ENCODE measurements around the gene P3H1. TPM values are rescaled to one million over a fixed set of nuclear protein-coding genes. Genes with fewer than 3 reads are reported as not detected.

Gene P3H1
- total RNA-seq: 21.9 TPM

GRCh38 chr1:42766741-42767509 is at the start of gene P3H1, which contains the start of gene C1orf50:
P3H1 (minus strand) TSS chr1:42767028; CDS start chr1:42766971, 57 bp downstream.
C1orf50 (plus strand) TSS chr1:42767249; CDS start chr1:42767312, 63 bp downstream.

GRCh38 chr1:42784946-42785693 is 18.3 kb upstream of the P3H1 start, which contains the start of gene TMEM269:
TMEM269 (plus strand) TSS chr1:42784991; CDS start chr1:42789894, 4,903 bp downstream.

GRCh38 chr1:42739753-42740700 is 26.8 kb downstream of the P3H1 start, which contains the start of gene CLDN19:
CLDN19 (minus strand) TSS chr1:42740236; CDS start chr1:42740063, 173 bp downstream.

Other genes with a start within 250 kb of the P3H1 start
- 20.0 TPM for gene PPIH, start 108.6 kb downstream of the P3H1 start, total RNA-seq
- 1,112 TPM for gene YBX1, start 84.6 kb downstream of the P3H1 start, total RNA-seq
- gene CLDN19, start 26.8 kb downstream of the P3H1 start, total RNA-seq: not detected
- 17.2 TPM for gene C1orf50, start 221 bp upstream of the P3H1 start, total RNA-seq
- 0.94 TPM for gene TMEM269, start 18.0 kb upstream of the P3H1 start, total RNA-seq
- gene ERMAP, start 50.1 kb upstream of the P3H1 start, total RNA-seq: 3.1 TPM
- 48.5 TPM for gene SVBP, start 50.4 kb upstream of the P3H1 start, total RNA-seq
- gene ZNF691, start 79.6 kb upstream of the P3H1 start, total RNA-seq: 10.6 TPM
- 34.4 TPM for gene SLC2A1, start 191.8 kb upstream of the P3H1 start, total RNA-seq